OCI-LY1 (cell line): ENCODE data around the gene ACSM3.
"Not testable (repeated sequence)": the region's sequence is repeated elsewhere in the genome, so short reads cannot be mapped to it uniquely, and the experiment has no call there.

Experiments
- H2AFZ ChIP-seq: fragments of 200-600 bp; sonication (generic), shearing (Covaris generic); 2 replicates; pipeline ENCODE4 v1.6.0; 2014; ENCODE audit warnings: antibody characterized with exemption, mild to moderate bottlenecking, low read length
- H3F3A ChIP-seq: fragments of 200-600 bp; sonication (generic), shearing (Covaris generic); 2 replicates; pipeline ENCODE4 v1.6.0; 2014; ENCODE audit warnings: mild to moderate bottlenecking, antibody characterized with exemption, low read length, moderate library complexity; ENCODE audit not compliant: insufficient read depth
- H3K27ac ChIP-seq: fragments of 200-600 bp; sonication (generic); 2 replicates; pipeline ENCODE4 v1.5.1; 2014; ENCODE audit warnings: low read length, mixed run types, mild to moderate bottlenecking, low read depth; ENCODE audit not compliant: poor library complexity, severe bottlenecking
- H3K27me3 ChIP-seq: fragments of 200-600 bp; sonication (generic); 2 replicates; pipeline ENCODE4 v1.6.0; 2014; ENCODE audit warnings: antibody characterized with exemption, mild to moderate bottlenecking, low read length, moderate library complexity; ENCODE audit not compliant: insufficient read depth
- H3K36me3 ChIP-seq: fragments of 200-600 bp; sonication (generic); 2 replicates; pipeline ENCODE4 v1.6.1; 2014; ENCODE audit warnings: mild to moderate bottlenecking, antibody characterized with exemption, low read length, moderate library complexity, mixed read lengths; ENCODE audit not compliant: insufficient read depth
- H3K4me1 ChIP-seq: fragments of 200-600 bp; sonication (generic); 2 replicates; pipeline ENCODE4 v1.5.1; 2014; ENCODE audit warnings: mild to moderate bottlenecking, low read length, moderate library complexity; ENCODE audit not compliant: insufficient read depth, severe bottlenecking
- H3K4me2 ChIP-seq: fragments of 200-600 bp; sonication (generic), shearing (Covaris generic); 2 replicates; pipeline ENCODE4 v1.6.1; 2014; ENCODE audit warnings: low read length
- H3K4me3 ChIP-seq: fragments of 200-600 bp; sonication (generic); 2 replicates; pipeline ENCODE4 v1.5.1; 2014; ENCODE audit warnings: low read length, low read depth, mild to moderate bottlenecking, mixed read lengths; ENCODE audit not compliant: poor library complexity, severe bottlenecking
- H3K79me2 ChIP-seq: fragments of 200-600 bp; shearing (Covaris generic); 2 replicates; pipeline ENCODE4 v1.6.1; 2016; ENCODE audit warnings: mixed run types, low read length, mixed read lengths; ENCODE audit not compliant: insufficient read depth
- H3K9ac ChIP-seq: fragments of 200-600 bp; sonication (generic), shearing (Covaris generic); 2 replicates; pipeline ENCODE4 v1.6.1; 2014; ENCODE audit warnings: mild to moderate bottlenecking, low read length, mixed read lengths
- H3K9me2 ChIP-seq: fragments of 200-600 bp; sonication (generic), shearing (Covaris generic); 2 replicates; pipeline ENCODE4 v1.6.1; 2014; ENCODE audit warnings: low read depth, mild to moderate bottlenecking, low read length, mixed read lengths
- H3K9me3 ChIP-seq: fragments of 200-600 bp; shearing (Covaris generic); 2 replicates; pipeline ENCODE4 v1.6.1; 2014; ENCODE audit warnings: low read length, mixed read lengths
- H4K20me1 ChIP-seq: fragments of 200-600 bp; sonication (generic), shearing (Covaris generic); 2 replicates; pipeline ENCODE4 v1.6.0; 2016; ENCODE audit warnings: mild to moderate bottlenecking, low read length; ENCODE audit not compliant: insufficient read depth
- CTCF ChIP-seq: fragments of 200-600 bp; sonication (generic), shearing (Covaris generic); IDR thresholded peaks from 2 replicates; pipeline ENCODE4 v1.5.1; 2017; ENCODE audit warnings: mild to moderate bottlenecking, antibody characterized with exemption, low read length, moderate library complexity, mixed read lengths
- EZH2 ChIP-seq: fragments of 200-600 bp; sonication (generic), shearing (Covaris generic); IDR thresholded peaks from 2 replicates; pipeline ENCODE4 v1.8.0; 2017; ENCODE audit warnings: borderline replicate concordance, mixed run types, mild to moderate bottlenecking, antibody characterized with exemption, low read length, moderate library complexity, mixed read lengths

The ACSM3 gene

GRCh38 chr16:20801278-20801677, 37.5 kb downstream of the ACSM3 start:
- Histone ChIP-seq H3F3A (no peaks in the 10 kb centered on the region), H2AFZ (no peak overlapping the region), H3K4me1 (peaks cover 10% of the 10 kb centered on the region), H3K36me3 (peaks cover 31% of the 10 kb centered on the region), H3K27me3 (no peaks in the 10 kb centered on the region), H3K4me2 (no peak overlapping the region), H3K4me3 (no peak overlapping the region), H3K79me2 (no peaks in the 10 kb centered on the region), H3K27ac (no peak overlapping the region), H3K9ac (no peak overlapping the region), H3K9me2 (no peaks in the 10 kb centered on the region), H3K9me3 (no peaks in the 10 kb centered on the region), H4K20me1 (no peaks in the 10 kb centered on the region)
- no peak for TF ChIP-seq CTCF
- TF ChIP-seq EZH2: no peak

- Histone ChIP-seq H3K9ac (no peak overlapping the region), H3K4me3 (no peak overlapping the region), H3K9me3 (no peaks in the 10 kb centered on the region), H3K4me2 (no peak overlapping the region), H3K27ac (no peak overlapping the region), H3F3A (no peaks in the 10 kb centered on the region), H3K27me3 (no peaks in the 10 kb centered on the region), H3K9me2 (no peaks in the 10 kb centered on the region), H3K4me1 (peaks cover 18% of the 10 kb centered on the region), H4K20me1 (no peaks in the 10 kb centered on the region), H2AFZ (no peak overlapping the region), H3K36me3 (peaks cover 24% of the 10 kb centered on the region), H3K79me2 (no peaks in the 10 kb centered on the region)
- no peak for TF ChIP-seq EZH2
- no peak for TF ChIP-seq CTCF
These were observed 39.4 kb downstream of the ACSM3 start for GRCh38 chr16:20803192-20803560.

GRCh38 chr16:20803561-20804214, 39.9 kb downstream of the ACSM3 start:
- Histone ChIP-seq H3K79me2 (no peaks in the 10 kb centered on the region), H3K4me3 (no peak overlapping the region), H3F3A (no peaks in the 10 kb centered on the region), H3K27ac (no peak overlapping the region), H3K9me3 (no peaks in the 10 kb centered on the region), H4K20me1 (no peaks in the 10 kb centered on the region), H3K27me3 (no peaks in the 10 kb centered on the region), H3K9me2 (no peaks in the 10 kb centered on the region), H2AFZ (no peak overlapping the region), H3K9ac (no peak overlapping the region), H3K4me1 (peaks cover 18% of the 10 kb centered on the region), H3K36me3 (peaks cover 19% of the 10 kb centered on the region; the same call in 1 of the 2 replicates), H3K4me2 (no peak overlapping the region)
- TF ChIP-seq EZH2 (no peak), CTCF (no peak)

- Histone ChIP-seq H3K27ac (peak overlapping the region; percentile 83), H3K4me1 (peaks cover 18% of the 10 kb centered on the region), H3K9ac (peak overlapping the region; percentile 92), H3K4me3 (peak overlapping the region; percentile 81), H3K4me2 (peak overlapping the region; percentile 72)
- H3K36me3 ChIP-seq, H3F3A ChIP-seq, H3K79me2 ChIP-seq, H3K27me3 ChIP-seq, H2AFZ ChIP-seq, H3K9me2 ChIP-seq, H3K9me3 ChIP-seq, H4K20me1 ChIP-seq: not testable (repeated sequence)
These were observed 41.9 kb downstream of the ACSM3 start for GRCh38 chr16:20805684-20806167.
